ENCODE data around the gene PASK.
"Not testable (repeated sequence)": the region's sequence is repeated elsewhere in the genome, so short reads cannot be mapped to it uniquely, and the experiment has no call there.

DNA sequence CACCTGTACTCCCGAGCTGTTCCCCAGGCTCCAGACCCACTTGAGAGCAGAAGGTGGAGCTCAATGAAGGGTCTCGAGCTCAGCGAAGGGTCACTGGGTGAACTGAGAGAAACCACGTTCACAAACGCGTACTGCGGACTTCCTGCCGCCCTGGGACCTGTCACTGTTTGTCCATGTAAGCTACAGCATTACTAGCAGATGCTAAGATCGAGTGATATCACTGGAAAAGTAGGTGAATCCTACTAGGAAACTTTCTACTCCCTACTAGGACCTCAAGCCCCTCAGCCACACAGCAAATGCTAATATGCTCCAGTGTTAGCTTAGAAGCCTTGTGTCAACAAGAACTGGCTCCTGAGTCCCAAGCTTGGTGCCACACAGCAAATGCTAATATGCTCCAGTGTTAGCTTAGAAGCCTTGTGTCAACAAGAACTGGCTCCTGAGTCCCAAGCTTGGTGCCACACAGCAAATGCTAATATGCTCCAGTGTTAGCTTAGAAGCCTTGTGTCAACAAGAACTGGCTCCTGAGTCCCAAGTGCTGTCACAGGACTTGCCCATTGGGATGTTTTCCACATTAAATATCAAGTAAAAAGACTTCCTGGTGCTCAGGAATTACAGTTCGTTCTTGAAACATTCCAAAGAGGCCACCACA lies 56.0 kb downstream of the PASK start:
- TF ChIP-seq POLR2A (IDR thresholded peaks at IDR 0.05): not testable (repeated sequence)
- TF ChIP-seq, protein P1, sequence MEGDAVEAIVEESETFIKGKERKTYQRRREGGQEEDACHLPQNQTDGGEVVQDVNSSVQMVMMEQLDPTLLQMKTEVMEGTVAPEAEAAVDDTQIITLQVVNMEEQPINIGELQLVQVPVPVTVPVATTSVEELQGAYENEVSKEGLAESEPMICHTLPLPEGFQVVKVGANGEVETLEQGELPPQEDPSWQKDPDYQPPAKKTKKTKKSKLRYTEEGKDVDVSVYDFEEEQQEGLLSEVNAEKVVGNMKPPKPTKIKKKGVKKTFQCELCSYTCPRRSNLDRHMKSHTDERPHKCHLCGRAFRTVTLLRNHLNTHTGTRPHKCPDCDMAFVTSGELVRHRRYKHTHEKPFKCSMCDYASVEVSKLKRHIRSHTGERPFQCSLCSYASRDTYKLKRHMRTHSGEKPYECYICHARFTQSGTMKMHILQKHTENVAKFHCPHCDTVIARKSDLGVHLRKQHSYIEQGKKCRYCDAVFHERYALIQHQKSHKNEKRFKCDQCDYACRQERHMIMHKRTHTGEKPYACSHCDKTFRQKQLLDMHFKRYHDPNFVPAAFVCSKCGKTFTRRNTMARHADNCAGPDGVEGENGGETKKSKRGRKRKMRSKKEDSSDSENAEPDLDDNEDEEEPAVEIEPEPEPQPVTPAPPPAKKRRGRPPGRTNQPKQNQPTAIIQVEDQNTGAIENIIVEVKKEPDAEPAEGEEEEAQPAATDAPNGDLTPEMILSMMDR (IDR thresholded peaks at IDR 0.05): not testable (repeated sequence)

Measured in sigmoid colon (tissue), 3 donors.